GM21825 (cell line): ENCODE results near the gene PCIF1.
"Not testable (repeated sequence)": the region's sequence is repeated elsewhere in the genome, so short reads cannot be mapped to it uniquely, and the experiment has no call there.

Experiments used
- ATAC-seq: cut with Tn5 transposase; IDR thresholded peaks from one replicate; pipeline ENCODE4 v1.9.1; 2021; ENCODE audit warnings: mild to moderate bottlenecking, moderate library complexity; ENCODE audit not compliant: unreplicated experiment

PCIF1 gene

DNA sequence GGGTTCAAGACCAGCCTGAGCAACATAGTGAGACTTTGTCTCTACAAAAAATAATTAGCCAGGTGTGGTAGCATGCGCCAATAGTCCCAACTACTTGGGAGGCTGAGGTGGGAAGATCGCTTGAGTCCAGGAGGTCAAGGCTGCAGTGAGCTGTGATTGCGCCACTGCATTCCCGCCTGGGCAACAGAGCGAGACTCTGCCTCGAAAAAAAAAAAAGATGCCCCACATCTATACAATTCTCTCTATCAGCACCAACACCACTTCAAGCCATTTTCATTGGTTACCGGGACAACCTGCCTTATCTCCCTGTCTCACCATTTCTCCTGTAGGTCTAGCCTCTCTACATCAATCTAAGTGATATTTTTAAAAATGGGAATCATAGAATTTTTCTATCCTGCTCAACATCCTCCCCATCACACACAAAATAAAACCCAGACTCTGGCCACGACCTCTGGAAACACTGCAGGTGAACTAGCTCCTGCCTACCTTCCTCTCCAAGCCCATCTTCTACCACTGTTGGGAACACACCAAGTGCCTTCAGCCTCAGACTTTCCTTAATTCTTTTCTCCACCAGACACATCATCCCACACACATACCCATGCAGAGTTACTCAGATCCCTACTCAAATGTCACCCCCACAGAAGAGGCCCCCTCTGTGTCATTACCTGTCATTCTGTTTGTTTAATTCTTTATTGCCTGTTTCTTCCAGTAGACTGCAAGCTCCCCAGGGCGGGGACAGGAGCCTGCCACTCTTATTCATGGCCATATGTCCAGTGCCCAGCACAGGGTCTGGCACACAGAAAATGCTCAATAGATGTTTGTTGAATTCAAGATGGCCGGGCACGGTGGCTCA is 12.9 kb upstream of the PCIF1 start:
- no peak for ATAC-seq

DNA sequence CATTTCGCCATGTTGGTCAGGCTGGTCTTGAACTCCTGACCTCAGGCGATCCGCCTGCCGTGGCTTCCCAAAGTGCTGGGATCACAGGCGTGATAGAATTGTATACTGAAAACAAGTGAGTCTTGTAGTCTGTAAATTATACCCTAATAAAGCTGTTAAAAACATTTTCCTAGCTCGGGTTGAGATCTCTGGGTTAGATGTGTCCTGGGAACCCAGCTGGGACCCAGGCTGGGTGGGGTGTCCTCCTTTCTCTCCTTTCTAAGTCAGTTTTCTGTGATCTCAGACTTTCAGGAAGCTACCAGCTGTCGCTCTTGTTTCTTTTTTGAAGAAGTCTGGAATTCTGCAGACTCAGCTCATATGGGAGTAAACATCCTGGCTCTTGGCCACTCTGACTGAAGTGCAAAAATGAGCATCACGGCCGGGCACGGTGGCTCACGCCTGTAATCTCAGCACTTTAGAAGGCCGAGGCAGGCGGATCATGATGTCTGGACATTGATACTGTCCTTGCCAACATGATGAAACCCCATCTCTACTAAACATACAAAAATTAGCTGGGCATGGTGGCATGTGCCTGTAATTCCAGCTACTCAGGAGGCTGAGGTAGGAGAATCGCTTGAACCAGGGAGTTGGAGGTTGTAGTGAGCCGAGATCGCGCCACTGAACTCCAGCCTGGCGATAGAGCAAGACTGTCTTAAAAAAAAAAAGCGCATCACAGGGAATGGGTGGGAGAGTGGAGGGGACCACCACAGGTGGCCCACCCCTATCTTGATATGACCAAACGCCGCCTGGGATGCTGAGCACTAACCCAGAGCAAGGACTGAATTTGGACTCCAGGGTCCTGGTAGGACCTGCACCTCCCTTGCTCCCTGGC is 9.9 kb upstream of the PCIF1 start:
- ATAC-seq, result no peak

DNA sequence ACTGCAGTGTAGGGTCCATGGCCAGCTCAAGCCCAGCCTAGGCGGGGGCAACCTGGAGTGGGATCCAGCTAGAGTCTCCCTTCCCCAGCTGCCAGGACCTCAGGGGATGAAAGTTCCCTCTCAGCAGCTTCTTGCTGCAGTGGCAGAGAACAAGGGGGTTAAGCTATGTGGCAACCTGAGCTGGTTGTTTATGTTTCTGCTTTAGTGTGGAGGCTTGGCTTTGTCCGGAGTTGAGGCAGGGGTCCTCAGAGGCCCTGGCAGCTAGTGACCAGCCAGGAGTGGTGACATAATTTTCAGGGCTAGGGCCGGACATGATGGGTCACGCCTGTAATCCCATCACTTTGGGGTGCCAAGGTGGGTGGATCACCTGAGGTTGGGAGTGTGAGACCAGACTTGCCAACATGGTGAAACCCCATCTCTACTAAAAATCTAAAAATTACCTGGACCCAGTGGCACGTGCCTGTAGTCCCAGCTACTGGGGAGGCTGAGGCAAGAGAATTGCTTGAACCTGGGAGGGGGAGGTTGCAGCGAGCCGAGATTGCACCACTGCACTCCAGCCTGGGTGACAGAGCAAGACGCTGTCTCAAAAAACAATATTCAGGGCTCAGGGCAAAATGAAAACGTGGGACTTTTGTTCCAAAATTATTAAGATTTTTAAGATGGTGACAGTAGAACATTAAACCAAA is 8.5 kb upstream of the PCIF1 start:
- ATAC-seq, result no peak

DNA sequence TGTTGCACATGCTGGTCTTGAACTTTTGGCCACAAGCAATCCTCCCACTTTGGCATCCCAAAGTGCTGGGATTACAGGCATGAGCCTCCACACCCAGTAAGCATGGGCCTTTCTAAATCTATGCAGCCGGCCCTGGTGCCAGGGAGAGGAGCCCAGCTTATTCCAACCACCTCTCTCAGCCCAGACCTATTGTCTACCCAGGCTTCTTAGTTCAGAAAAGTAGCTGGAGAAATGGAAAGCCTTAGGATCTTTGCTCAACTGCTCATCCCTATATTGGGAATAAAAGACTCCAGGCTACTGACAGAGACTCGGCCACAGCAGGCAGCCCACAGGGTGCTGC is 7.8 kb upstream of the PCIF1 start:
- no peak for ATAC-seq

DNA sequence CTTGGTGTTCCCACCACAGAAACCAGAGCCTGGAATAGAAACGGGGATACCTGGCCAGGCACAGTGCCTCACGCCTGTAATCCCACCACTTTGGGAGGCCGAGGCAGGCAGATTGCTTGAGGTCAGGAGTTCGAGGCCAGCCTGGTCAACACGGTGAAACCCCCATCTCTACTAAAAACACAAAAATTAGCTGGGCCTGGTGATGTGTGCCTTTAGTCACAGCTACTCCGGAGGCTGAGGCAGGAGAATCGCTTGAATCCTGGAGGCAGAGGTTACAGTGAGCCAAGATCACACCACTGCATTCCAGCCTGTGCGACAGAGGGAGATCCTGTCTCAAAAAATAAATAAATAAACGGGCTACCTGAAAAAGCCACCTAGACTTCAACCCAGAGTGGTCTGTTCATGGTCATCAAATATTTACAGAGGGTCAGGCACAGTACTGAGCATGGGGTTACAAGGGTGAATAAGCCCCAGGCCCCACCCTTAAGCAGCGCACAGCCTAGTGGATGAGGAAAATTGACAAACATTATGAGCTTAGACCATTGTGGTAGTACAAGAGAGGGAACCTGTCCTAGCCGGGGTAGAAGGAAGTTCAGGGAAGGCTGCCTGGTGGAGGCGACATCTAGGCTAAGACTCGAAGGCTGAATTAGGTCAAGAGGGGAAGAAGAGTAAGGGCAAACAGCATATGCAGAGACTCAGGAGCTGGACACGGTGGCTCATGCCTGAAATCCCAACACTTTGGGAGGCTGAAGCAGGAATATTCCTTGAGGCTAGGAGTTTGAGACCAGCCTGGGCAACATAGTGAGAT is 7.2 kb upstream of the PCIF1 start:
- ATAC-seq, result no peak

DNA sequence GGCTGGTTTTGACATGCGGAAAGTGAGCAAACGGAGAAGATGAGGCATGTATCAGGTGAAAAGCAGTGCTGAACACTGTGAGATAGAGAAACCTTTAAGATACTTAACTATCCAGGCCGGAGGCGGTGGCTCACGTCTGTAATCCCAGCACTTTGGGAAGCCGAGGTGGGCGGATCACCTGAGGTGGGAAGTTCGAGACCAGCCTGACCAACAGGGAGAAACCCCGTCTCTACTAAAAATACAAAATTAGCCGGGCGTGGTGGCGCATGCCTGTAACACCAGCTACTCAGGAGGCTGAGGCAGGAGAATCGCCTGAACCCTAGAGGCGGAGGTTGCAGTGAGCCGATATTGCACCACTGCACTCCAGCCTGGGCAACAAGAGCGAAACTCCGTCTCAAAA is 2.8 kb upstream of the PCIF1 start:
- ATAC-seq, result not testable (repeated sequence)

DNA sequence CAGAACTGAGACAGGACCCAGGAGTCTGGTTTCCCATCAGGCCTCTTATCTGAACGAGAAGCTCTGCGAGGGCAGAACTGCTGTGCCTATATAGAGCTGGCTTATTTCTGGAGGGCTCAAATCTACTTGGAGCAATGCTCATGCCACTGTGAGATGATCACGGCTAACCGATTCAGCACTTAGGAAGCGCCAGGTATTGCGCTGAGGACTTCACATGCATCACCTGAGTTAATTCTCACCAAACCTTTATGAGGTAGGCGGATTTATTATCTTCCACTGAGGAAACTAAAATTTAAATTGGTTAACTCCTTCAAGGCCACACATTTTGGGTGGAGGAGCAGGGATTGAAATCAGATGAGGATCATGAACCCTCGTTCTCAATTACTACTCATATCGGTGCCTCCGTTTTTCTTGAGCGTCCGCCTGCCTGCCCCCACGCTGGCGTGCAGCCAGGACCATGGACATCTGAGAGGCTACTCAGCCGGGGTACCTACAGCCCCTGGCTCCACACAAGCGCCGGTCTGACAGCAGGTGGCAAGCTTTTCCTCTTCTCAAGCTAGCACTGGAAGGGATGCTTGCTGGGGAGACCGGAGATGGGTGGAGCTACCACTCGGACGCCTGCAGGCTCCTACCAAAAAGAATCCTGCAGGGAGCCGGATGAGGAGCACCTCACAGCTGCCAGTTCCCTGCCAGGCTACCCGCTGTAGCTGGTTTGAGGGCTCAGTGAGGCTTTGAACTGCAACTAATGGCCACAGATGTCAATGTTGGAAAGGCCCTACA is 1.0 kb upstream of the PCIF1 start:
- peak; percentile 37 for ATAC-seq

DNA sequence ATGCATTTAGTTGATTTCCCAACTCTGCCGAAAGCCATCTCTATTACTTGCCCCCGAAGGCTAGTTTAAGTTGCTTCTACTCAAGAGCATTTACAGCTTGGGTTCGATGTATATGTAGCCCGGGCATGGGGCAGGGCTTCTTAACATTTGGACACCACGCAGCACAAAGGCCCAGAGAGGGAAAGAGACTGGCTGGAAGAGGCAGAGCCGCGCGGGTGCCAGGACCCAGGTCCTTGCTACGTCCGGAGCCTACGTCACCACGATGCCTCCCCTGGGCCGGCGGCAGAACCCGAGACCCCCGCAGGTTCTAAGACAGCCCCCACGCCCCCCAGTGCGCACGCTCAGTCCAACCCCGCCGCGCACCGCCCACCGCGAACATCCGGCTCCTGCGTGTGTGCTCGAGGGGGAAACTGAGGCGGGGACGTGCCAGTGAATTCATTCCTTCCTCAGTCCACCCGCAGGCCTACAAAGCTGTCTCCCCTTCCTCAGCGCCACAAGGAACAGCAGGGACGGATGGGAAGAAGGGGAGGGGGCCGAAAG is 367 bp upstream of the PCIF1 start:
- peak; percentile 10 for ATAC-seq

DNA sequence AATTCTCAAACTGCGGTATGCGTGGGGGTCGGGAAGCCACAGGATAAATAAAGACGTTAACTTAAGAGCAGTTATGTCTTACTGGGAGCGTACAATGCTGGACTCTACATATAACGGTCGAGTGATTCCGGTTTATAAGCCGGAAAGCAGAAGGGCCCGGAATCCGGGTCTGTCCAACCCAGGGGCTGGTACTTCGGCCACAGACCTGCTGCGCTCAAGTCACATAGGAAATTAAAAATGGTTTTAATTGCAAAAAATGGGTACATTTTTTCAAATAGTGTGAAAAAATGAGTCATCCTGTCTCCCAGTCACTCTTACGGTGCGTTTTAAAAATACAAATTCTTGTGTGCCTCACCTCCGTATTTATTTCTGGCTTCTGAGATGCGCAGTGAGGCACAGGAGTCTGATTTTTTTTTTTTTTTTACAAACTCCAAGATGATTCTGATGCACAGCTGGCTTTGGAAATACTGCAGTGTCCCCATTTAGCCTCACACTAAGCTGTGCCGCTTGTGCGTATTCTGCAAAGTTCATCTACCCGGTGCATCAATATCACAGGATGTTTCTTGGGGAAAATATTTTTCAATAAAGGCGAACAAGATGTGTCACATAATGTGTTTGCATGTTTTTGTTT is 1.0 kb downstream of the PCIF1 start:
- peak; percentile 7 for ATAC-seq

DNA sequence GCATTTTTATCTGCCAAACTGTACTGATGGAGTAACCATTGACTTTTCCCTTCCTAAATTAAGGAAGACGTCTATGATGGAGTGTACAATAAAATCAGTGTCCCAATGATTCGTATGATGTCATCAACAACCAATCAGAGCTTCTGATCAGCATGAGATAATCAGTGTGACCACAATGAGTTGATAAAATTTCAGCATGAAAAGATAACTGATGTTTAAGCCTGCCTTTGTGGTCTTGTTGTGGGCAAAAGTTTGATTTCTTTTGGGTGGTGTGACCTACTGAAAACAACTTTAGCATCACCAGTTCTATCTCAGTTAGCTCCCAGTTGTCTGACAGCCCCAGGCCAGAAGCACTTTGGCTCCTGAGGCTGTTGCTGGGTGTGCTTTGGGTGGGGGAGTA is 3.3 kb downstream of the PCIF1 start:
- no peak for ATAC-seq

DNA sequence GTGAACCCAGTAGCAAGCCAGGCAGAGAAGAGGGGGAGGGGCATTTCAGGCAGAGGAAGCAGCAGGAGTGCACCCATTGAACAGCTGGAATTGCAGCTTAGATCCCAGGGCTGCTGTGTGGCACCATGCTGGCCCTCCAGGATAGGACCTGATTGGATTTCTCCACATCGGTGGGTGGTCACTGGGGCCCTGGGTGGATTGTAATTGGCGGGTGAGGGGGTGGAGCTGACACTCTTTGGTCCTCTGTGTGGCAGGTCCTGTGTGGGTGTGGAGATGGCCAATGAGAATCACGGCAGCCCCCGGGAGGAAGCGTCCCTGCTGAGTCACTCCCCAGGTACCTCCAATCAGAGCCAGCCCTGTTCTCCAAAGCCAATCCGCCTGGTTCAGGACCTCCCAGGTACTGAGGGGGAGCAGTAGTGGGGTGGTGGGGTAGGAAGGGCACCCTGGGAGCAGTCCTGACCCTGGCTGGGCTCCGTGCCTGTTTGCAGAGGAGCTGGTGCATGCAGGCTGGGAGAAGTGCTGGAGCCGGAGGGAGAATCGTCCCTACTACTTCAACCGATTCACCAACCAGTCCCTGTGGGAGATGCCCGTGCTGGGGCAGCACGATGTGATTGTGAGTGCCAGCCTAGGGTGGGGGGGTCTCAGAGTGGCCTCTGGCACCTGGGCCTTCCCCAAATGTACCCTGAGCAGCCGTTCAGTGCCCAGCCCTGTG is 4.4 kb downstream of the PCIF1 start:
- ATAC-seq, result no peak

DNA sequence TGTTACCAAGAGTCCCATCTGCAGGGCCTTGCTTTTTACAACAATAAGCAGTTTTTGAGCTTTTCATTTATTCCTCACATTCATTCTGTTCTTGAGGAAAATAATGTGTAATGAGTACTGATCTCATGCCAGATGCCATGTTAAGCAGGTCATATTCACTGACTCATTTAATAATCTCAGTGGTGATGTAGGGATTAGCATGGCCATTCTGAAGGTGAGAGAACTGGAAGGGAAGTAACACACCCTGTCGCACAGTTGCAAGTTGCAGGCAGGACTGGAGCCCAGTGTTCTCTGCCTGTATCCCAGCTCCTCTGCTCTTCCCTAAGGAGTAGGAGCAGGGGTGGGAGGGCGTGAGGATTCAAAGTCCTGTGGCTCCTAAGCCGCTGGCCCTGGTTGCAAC is 5.6 kb downstream of the PCIF1 start:
- no peak for ATAC-seq

DNA sequence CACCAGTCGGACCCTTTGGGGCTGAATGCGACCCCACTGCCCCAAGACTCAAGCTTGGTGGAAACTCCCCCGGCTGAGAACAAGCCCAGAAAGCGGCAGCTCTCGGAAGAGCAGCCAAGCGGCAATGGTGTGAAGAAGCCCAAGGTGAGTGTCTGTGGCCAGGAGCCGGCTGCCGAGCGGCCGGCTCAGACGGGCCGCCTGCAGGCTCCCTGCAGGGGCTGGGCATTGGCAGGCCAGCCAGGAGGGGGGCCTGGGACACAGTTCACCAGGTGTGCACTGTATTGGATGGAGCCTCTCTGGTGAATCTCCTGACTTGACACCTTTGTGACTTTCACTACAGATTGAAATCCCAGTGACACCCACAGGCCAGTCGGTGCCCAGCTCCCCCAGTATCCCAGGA is 6.0 kb downstream of the PCIF1 start:
- ATAC-seq, result no peak

DNA sequence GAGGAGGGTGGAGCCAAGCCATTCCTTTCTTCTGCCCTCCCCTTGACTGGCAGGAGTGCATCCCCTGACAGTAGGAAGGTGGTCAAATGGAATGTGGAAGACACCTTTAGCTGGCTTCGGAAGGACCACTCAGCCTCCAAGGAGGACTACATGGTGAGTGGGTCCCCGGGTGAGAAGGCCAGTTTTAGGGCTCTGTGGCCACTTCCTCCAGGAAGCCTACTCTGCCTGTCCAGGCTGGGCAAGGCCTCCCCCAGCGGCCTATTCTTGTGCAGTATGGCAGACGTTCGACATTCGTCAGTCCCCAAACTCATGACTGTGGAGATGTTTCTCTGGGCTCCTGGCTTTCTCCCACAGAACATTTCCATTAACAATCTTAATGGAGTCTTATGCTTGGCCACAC is 9.1 kb downstream of the PCIF1 start:
- no peak for ATAC-seq

DNA sequence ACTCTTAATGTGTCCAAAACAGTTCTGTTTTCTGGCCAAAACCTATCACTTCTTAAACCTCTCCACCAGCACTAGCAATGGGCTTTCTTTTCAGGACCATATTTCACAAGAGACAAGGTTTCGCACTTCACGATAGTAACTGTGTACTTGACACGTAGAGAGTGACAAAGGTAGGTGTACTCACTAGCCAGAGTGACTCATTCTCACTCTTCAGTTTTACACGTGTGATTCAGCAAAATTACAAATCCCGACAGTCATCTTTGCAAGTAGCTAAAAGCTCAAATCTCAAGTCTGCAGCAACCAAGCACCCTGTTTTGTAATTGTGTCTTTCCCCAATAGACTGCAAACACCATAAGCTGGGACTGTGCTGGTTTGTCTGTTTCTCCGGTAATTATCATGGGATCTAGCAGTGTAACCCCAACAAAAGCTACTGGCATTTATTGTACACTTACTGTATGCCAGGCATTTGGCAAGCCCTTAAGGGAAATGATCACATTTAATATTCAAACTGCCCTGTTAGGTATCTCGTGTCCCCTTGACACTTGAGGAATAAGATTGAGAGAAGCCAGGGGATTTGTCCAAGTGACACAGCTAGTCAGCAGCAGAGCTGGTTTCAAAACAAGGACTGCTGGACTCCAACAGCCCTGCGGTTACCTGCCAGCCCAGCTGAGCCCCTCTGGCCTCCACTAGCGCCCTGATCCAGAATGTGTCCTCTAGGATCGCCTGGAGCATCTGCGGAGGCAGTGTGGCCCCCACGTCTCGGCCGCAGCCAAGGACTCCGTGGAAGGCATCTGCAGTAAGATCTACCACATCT is 9.9 kb downstream of the PCIF1 start:
- ATAC-seq, result no peak

DNA sequence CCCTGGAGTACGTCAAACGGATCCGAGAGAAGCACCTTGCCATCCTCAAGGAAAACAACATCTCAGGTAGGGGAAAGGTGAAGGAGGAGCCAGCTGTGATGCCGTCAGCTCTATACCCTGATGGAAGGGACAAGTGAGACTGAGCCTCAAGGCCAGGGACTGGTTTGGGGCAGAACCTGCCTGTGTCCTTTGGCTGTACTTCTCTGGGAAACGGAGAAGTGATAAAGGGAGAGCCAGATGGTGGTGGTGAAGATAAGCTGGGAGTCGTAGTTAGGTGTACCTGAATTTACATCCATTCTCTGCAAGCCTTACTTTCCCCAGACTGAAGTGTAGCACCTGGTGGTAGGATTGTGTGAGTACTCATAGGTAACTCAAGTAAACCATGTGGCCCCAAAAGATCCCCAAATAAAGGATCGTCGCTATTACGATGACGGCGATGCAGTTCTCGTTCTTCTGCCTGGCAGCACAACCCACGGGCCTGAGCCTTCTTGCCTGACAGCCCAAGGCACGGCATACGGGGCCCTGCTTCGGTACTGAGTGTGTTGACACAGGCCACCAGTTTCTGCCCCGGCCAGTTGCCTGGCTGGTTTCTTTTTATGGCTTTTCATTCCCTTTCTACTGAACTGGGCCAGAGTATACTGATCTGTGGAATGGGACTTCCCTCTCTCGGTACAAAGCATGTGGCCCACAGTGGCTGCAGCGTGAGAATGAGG is 10.6 kb downstream of the PCIF1 start:
- no peak for ATAC-seq

DNA sequence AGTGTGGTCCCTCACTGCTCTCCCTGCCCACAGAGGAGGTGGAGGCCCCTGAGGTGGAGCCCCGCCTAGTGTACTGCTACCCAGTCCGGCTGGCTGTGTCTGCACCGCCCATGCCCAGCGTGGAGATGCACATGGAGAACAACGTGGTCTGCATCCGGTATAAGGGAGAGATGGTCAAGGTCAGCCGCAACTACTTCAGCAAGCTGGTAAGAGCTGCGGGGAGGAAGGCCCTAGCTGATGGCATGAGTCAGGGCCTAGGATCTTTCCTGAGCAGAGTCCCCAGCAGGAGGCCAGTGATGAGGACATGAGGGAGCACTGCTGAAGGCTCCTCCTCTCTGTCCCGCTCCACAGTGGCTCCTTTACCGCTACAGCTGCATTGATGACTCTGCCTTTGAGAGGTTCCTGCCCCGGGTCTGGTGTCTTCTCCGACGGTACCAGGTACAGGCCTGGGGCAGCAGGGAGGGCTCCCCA is 11.2 kb downstream of the PCIF1 start:
- no peak for ATAC-seq
